Measurements from ENCODE around the gene ATP10B.

GRCh38 chr5:160628619-160628968 is 223.4 kb downstream of the ATP10B start:
- TF ChIP-seq, protein P1, sequence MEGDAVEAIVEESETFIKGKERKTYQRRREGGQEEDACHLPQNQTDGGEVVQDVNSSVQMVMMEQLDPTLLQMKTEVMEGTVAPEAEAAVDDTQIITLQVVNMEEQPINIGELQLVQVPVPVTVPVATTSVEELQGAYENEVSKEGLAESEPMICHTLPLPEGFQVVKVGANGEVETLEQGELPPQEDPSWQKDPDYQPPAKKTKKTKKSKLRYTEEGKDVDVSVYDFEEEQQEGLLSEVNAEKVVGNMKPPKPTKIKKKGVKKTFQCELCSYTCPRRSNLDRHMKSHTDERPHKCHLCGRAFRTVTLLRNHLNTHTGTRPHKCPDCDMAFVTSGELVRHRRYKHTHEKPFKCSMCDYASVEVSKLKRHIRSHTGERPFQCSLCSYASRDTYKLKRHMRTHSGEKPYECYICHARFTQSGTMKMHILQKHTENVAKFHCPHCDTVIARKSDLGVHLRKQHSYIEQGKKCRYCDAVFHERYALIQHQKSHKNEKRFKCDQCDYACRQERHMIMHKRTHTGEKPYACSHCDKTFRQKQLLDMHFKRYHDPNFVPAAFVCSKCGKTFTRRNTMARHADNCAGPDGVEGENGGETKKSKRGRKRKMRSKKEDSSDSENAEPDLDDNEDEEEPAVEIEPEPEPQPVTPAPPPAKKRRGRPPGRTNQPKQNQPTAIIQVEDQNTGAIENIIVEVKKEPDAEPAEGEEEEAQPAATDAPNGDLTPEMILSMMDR (IDR thresholded peaks at IDR 0.05) = no peak
- TF ChIP-seq POLR2A (IDR thresholded peaks at IDR 0.05) = no peak
